HG03108 (cell line): ENCODE data around the gene PRPF39.
"Not testable (repeated sequence)": the region's sequence is repeated elsewhere in the genome, so short reads cannot be mapped to it uniquely, and the experiment has no call there.

ENCODE experiments used
- ATAC-seq: cut with Tn5 transposase; IDR thresholded peaks from one replicate; pipeline ENCODE4 v1.9.1; 2021; ENCODE audit warnings: moderate library complexity; ENCODE audit not compliant: unreplicated experiment

The PRPF39 gene

GRCh38 chr14:45135156-45135555 is 51.2 kb downstream of the PRPF39 start:
- no peak for ATAC-seq

- ATAC-seq: peak; percentile 35
Measured at GRCh38 chr14:45135659-45136395, 51.9 kb downstream of the PRPF39 start, which contains the start of gene FANCM. Gene FANCM, plus strand, starts transcription at chr14:45135930. Its CDS starts 102 bp downstream, at chr14:45136032.

GRCh38 chr14:45136399-45136798 is 52.5 kb downstream of the PRPF39 start:
- ATAC-seq: no peak

GRCh38 chr14:45140661-45141187 is 56.8 kb downstream of the PRPF39 start:
- no peak for ATAC-seq

GRCh38 chr14:45142083-45142482 is 58.2 kb downstream of the PRPF39 start:
- not testable (repeated sequence) for ATAC-seq

GRCh38 chr14:45144658-45145057 is 60.7 kb downstream of the PRPF39 start:
- ATAC-seq: no peak

- ATAC-seq: no peak
Measured at GRCh38 chr14:45145214-45145613, 61.3 kb downstream of the PRPF39 start.

- ATAC-seq: no peak
Measured at GRCh38 chr14:45149602-45150001, 65.7 kb downstream of the PRPF39 start.

GRCh38 chr14:45150386-45150890 is 66.5 kb downstream of the PRPF39 start:
- ATAC-seq: no peak

- no peak for ATAC-seq
Measured at GRCh38 chr14:45156067-45156466, 72.2 kb downstream of the PRPF39 start.
